ENCODE data around the gene THTPA.
"Not testable (repeated sequence)": the region's sequence is repeated elsewhere in the genome, so short reads cannot be mapped to it uniquely, and the experiment has no call there.

Gene THTPA

DNA sequence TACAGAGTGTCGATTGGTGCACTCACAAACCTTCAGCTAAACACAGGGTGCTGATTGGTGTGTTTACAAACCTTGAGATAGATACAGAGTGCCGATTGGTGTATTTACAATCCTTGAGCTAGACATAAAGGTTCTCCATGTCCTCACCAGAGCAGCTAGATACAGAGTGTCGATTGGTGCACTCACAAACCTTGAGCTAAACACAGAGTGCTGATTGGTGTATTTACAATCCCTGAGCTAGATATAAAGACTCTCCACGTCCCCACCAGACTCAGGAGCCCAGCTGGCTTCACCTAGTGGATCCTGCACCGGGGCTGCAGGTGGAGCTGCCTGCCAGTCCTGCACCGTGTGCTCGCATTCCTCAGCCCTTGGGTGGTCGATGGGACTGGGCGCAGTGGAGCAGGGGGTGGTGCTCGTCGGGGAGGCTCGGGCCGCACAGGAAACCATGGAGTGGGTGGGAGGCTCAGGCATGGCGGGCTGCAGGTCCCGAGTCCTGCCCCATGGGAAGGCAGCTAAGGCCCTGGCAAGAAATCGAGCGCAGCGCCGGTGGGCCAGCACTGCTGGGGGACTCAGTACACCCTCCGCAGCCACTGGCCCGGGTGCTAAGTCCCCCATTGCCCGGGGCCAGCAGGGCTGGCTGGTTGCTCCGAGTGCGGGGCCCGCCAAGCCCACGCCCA, 28.6 kb downstream of the THTPA start:
- DNase-seq: not testable (repeated sequence)

DNA sequence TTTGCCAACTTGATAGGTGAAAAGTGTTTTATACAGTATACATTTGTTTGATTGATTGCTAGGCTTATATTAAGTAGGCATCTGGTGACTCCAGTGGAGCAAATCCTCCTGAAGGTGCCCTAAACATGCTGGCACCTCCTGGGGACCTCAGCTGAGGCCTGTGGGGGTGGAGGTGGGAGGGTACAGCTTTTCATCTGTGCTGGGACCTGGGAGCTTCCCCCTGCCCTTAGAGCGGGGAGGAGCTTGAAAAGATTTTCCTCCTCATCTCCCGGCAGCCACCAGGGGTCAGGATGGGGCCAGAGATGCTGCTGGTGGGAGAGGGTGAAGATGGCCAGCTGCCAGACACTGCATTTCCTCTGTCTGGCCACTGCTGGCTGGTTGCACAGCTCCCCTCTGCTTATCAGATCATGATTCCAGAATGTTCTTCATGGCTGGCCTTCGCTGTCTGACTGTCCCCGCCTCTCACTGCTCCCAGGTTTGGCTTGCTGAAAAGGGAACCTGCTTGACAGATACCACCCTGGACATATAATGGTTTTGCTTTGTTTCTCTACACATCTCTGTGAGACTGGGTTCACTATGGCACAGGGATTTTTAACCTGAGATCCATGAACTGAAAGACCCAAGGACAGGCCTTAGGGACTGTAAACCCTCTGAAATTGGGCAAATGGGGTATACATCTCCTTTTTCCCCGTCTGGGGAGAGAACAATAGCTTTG, 33.0 kb downstream of the THTPA start:
- DNase-seq: peak; percentile 89

DNA sequence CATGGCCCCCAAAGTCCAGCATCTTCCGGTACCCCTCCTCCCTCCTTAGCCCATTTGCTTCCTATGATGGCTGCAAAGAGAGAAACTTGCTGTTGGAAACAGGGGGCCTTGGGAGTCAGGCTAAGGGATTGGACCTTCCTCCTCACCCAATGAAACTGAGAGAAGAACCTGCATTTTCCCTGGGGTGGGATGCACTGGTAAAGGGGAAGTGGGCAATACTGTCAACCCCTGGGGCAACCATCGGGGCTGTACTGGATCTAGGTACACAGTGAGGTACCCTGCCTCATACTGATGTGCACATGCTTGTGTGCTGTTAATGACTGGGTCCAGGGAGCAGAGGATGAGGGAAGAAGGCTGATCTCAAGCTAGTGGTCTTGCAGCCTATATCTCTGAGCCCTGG, 33.5 kb downstream of the THTPA start:
- no peak for DNase-seq

DNA sequence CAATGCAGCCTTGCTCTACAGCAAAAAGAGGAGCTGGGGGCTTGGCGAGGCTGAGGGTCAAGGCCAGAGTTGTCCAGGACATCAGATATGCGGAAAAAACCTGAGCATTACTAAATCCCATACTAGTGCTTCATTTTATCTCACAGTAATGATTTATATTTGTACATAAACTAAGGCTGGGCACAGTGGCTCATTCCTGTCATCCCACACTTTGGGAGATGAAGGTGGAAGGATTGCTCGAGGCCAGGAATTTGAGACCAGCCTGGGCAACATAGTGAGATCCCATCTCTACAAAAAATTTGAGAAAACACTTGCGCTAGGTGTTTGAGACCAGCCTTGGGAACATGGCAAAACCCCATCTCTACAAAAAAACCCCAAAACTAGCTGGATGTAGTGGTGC, 34.1 kb downstream of the THTPA start:
- DNase-seq: no peak

DNA sequence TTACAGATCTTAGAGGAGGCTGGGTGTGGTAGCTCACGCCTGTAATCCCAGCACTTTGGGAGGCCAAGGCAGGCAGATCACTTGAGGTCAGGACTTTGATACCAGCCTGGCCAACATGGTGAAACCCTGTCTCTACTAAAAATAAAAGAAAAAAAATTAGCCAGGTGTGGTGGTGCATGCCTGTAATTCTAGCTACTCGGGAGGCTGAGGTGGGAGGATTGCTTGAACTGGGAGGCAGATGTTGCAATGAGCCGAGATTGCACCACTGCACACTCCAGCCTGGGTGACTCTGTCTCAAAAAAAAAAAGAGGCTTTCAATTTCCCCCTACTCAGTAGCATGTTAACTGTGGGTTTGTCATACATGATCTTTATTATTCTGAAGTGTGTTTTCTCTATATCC, 38.1 kb downstream of the THTPA start:
- DNase-seq: not testable (repeated sequence)

DNA sequence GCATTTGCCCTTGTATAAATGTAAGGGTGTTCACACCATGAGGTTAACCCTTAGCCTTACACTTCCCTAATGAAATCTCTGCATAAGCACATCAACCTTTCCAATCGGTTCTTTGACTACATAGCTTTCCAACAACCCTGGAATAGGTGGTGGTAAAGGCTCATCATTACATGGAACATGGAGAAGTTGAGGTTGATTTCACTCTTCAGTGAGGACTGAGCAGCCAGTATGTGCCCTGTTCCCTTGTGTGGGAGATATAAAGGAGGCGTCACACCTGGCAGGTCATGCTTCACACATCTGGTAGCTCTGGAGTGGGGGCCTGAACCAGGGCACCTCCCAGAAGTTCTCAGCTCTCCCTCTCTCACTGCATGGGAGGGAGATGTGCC, 44.2 kb downstream of the THTPA start:
- DNase-seq: no peak

DNA sequence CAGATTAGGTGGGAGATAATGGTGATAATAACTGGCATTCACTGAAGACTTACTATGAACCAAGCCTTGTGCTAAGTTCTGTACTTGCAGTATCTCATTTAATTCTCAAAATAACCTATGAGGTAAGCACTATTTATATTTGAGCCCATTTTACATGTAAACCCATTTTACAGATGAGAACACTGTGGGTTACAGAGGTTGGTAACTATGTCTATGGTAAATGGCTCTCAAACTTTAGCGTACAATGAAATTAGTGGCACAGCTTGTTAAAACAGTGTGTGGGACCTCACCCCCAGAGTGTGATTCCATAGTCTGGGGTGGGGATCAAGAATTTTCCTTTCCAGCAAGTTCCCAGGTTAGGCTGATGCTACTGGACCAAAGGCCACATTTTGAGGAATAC, 44.7 kb downstream of the THTPA start:
- no peak for DNase-seq

DNA sequence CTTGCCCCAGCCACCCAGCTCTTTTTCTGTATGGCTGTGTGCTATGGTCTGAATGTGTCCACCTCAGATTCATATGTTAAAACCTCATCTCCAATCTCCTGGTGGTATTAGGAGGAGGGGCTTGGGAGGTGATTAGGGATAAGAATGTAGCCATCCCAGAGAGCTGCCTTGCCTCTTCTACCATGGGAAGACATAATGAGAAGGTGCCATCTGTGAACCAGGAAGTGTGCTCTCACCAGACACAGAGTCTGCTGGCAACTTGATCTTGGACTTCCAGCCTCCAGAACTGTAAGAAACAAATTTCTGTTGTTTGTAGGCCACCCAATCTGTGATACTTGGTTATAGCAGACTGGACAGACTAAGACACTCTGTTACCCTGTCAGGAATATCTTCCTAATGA, 45.4 kb downstream of the THTPA start:
- no peak for DNase-seq

DNA sequence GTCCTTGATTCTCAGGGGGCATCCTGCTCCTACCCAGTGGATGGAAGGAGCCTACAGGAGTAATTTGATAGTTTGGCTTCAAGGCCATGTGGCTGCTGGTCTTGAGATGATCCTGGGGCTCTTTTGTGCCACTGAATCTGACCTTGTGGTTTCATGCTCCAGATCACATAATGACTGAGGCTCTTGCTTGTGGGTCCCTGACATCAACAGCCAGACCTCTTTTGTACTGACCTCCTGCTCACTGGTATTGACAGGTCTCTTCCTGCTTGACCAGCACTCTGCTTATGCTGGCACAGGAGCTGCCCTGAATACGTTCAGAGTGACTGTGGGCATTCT, 45.7 kb downstream of the THTPA start:
- DNase-seq: no peak

DNA sequence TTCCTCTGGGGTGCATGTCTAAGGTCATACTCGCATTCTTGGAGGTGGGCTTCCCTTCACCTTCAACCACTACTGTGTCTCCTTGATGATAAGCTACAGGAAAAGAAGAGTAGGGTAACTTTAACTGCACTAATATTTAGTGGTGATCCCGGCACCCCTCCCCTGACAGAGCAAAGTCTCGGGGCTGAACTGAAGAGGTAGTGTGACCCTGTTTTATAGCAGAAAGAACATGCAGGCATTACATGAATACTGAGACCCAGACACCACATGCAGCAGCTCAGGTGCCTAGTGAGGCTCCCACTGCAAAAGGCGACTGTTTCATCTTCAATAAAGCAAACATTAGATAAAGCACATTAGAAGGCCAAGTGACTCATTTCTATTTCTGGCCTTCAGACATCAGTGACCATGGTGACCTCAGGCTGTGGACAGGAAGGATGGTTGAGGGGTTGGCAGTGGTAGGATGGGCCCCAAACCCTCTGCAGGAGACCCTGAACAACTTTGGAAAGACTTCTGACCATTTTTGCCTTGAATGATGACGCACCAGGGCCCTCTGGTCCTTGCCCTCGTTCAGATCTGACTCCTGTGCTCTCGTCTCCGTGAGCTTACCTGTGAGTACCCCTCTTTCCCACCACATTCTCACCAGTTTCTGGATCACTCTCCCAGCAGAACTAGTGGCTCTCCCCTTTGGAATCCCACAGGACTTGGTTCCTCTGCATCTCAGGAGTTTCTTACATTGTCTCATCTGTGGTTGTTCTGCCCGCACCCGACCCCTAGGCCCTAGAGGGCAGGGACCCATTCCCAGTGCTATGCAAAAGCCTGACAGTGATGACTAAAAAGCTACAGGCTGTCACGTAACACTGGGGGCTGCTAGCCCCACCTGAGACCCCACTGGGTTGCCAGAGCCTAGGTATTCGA, 46.4 kb downstream of the THTPA start:
- no peak for DNase-seq

DNA sequence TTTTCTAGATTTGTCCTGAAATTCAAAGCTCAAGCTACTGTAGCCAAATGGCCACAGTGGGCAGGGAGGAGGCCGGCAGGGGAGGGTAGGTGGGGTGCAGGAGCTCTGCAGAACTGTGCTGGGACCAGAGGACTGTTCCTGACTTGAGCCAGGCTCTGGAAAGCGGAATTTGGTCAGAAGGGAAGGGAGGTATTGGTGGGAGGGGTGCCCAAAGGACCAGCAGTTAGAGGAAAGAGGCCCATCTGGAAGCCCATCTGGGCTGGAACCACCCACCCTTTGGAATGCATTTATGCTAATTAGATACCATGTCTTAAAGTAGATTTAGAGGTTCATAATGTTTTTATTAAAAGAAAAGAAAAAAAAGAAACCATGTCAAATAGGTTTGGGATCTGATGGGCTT, 47.0 kb downstream of the THTPA start:
- no peak for DNase-seq

DNA sequence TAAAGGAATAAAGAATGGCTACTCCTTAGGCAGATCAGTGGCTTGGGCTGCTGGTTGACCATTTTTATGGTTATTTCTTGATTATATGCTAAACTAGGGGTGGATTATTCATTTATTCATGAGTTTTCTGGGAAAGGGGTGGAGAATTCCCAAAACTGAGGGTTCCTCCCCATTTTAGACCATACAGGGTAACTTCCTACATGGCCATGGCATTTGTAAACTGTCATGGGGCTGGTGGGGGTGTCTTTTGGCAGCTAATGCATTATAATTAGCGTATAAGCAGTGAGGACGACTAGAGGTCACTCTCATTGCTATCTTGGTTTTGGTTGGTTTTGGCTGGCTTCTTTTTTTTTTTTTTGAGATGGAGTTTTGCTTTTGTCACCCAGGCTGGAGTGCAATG, 48.1 kb downstream of the THTPA start:
- DNase-seq: no peak

DNA sequence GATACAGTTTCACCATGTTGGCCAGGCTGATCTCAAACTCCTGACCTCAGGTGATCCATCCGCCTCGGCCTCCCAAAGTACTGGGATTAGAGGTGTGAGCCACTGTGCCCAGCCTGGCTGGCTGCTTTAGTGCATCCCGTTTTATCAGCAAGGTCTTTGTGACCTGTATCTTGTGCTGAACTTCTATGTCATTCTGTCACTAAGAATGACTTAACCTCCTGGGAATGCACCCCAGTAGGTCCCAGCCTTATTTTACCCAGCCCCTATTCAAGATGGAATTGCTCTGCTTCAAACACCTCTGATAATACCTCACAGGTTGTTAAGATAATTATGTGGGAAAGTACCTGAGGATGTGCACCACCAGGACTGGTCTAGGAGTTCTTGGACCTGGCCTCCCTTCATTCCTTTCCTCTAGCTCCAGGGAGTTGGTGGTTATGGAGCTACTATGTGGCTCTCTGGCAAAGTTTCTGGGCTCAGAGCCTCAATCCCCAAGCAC, 48.7 kb downstream of the THTPA start:
- no peak for DNase-seq

DNA sequence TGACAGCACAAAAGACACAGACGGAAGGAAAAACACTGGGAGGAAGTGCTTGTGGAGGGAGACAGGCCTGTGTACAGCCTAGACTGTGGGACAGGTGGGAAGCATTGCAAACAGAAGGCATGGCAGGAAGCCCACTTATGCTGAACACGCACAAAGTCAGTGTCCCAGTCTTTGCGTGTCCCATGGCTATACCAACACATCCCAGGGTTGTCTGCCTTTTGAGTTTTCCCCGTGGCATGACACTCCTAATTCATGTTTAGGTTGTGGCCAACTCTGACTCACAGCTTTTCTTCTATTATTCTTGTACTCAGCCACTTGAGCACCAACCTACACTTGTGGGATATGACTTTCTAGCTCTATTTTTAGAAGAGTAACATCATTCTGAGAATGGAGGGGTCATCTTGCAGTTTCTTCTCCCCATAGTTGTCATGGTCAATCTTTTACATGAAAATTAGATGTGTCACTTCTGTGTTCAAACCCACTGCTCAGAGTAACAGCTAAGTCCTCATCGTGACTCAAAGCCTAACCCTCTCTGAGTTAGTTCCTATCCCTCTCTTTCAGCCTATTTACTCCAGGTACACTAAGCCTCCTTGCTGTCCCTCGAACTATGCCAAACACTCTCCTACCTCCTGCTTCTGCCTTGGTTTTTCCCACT, 50.0 kb downstream of the THTPA start:
- no peak for DNase-seq

DNA sequence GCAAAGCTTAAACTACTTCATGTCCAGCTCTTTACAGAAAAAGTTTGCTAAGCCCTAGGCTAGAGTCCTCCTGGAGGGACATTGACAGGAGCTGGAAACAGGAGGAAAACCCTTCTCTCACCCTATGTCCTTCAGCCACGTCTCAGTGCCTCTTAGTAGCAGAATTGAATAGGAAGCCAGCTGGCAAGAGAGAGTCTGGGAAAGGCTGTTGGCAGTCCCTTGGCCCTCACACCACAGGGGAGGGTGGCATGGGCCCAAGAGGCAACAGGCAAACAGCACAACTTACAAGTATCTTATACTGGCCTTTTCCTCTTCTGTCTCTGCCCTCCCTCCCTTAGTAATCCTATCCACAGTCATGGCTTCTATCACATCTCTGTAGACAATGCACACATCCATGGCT, 52.4 kb downstream of the THTPA start:
- no peak for DNase-seq

DNA sequence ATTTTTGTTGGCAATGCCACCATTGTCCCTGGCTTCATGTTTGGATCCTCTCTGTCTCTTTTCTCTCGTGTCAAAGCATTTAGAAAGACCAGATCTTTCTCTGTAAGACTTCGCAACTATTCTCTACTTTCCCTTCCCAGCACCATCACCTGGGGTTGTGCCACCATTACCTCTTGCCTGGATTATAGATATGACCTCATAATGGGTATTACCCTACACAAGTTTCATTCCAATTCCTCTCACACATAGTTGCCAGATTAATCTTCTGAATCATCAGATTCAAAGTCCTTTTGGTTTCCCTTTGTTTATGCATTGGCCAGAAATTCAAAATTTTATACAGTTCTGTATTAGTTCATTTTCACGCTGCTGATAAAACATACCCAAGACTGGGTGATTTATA, 52.9 kb downstream of the THTPA start:
- no peak for DNase-seq

DNA sequence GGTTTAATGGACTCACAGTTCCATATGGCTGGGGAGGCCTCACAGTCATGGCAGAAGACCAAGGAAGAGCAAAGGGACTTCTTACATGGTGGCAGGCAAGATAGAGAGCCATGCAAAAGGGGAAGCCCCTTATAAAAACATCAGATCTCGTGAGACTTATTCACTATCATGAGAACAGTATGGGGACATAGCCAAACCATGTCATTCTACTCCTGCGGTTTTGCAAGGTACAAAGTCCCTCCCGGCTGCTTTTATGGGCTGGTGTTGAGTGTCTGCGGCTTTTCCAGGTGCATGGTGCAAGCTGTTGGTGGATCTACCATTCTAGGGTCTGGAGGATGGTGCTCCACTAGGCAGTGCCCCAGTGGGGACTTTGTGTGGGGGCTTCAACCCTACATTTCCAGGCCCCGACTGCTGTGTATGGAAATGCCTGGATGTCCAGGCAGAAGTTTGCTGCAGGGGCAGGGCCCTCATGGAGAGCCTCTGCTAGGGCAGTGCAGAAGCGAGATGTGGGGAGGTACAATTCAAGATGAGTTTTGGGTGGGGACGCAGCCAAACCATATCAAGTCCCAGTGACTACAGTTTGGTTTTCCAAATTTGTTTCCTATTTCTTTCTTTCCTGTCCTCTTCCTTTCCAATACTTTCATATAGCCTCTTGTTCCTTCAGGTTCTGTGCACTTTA, 53.5 kb downstream of the THTPA start:
- not testable (repeated sequence) for DNase-seq
